Astrocyte (in vitro differentiated cells and primary cell): ENCODE results near the gene RPS14. TPM values are rescaled to one million over a fixed set of nuclear protein-coding genes. Genes with fewer than 3 reads are reported as not detected.

Experiments
- DNase-seq: peaks from one replicate; pipeline ENCODE4 v3.0.0-alpha.2; 2010; ENCODE audit warnings: low read depth
- FAIRE-seq: peaks from 2 replicates; lab custom pipeline; 2011; peaks lifted over from hg19 to GRCh38; lab: Jason Lieb, UNC
- H2AFZ ChIP-seq: 2 replicates; pipeline ENCODE4 v1.6.0; 2012; ENCODE audit warnings: low read depth, low read length, inconsistent platforms
- H3K27ac ChIP-seq: 2 replicates; pipeline ENCODE4 v1.5.1; 2011; ENCODE audit warnings: low read depth, low read length, inconsistent platforms
- H3K27me3 ChIP-seq: 2 replicates; pipeline ENCODE4 v1.6.0; 2011; ENCODE audit warnings: low read length, inconsistent platforms; ENCODE audit not compliant: insufficient read depth
- H3K36me3 ChIP-seq: 2 replicates; pipeline ENCODE4 v1.5.1; 2011; ENCODE audit warnings: low read length, inconsistent platforms; ENCODE audit not compliant: insufficient read depth
- H3K4me1 ChIP-seq: 2 replicates; pipeline ENCODE4 v1.5.1; 2011; ENCODE audit warnings: low read length, inconsistent platforms; ENCODE audit not compliant: insufficient read depth
- H3K4me2 ChIP-seq: 2 replicates; pipeline ENCODE4 v1.6.0; 2012; ENCODE audit warnings: low read length, inconsistent platforms
- H3K4me3 ChIP-seq: 2 replicates; pipeline ENCODE4 v1.5.1; 2011; ENCODE audit warnings: low read depth, mild to moderate bottlenecking, low read length, inconsistent platforms; ENCODE audit not compliant: insufficient read depth
- H3K79me2 ChIP-seq: 2 replicates; pipeline ENCODE4 v1.6.0; 2012; ENCODE audit warnings: mild to moderate bottlenecking, low read length, inconsistent platforms; ENCODE audit not compliant: insufficient read depth
- H3K9ac ChIP-seq: 2 replicates; pipeline ENCODE4 v1.6.0; 2012; ENCODE audit warnings: mild to moderate bottlenecking, low read length, inconsistent platforms
- H3K9me3 ChIP-seq: 2 replicates; pipeline ENCODE4 v1.5.1; 2012; ENCODE audit warnings: low read depth, mild to moderate bottlenecking, low read length, inconsistent platforms; ENCODE audit not compliant: insufficient read depth
- H4K20me1 ChIP-seq: 2 replicates; pipeline ENCODE4 v1.6.0; 2012; ENCODE audit warnings: low read length, inconsistent platforms; ENCODE audit not compliant: insufficient read depth
- H3K27ac Mint-ChIP-seq: one replicate; pipeline ENCODE4 v1.8.0; 2021; ENCODE audit warnings: mild to moderate bottlenecking, mixed read lengths; ENCODE audit not compliant: unreplicated experiment
- H3K27me3 Mint-ChIP-seq: one replicate; pipeline ENCODE4 v1.8.0; 2021; ENCODE audit warnings: low read depth, mixed read lengths; ENCODE audit not compliant: unreplicated experiment
- H3K36me3 Mint-ChIP-seq: one replicate; pipeline ENCODE4 v1.8.0; 2021; ENCODE audit warnings: low read depth, mixed read lengths; ENCODE audit not compliant: unreplicated experiment
- H3K4me1 Mint-ChIP-seq: one replicate; pipeline ENCODE4 v1.8.0; 2021; ENCODE audit warnings: low read depth, mixed read lengths; ENCODE audit not compliant: unreplicated experiment
- H3K4me3 Mint-ChIP-seq: one replicate; pipeline ENCODE4 v1.8.0; 2021; ENCODE audit warnings: mild to moderate bottlenecking, moderate library complexity, mixed read lengths; ENCODE audit not compliant: unreplicated experiment
- H3K9me3 Mint-ChIP-seq: one replicate; pipeline ENCODE4 v1.8.0; 2021; ENCODE audit warnings: mild to moderate bottlenecking, mixed read lengths; ENCODE audit not compliant: unreplicated experiment
- CTCF ChIP-seq: IDR thresholded peaks from 2 replicates; pipeline ENCODE4 v1.5.1; 2011; ENCODE audit warnings: low read depth, mild to moderate bottlenecking, inconsistent platforms, low read length, moderate library complexity; ENCODE audit not compliant: insufficient read depth
- EZH2 ChIP-seq: IDR thresholded peaks from 2 replicates; pipeline ENCODE4 v1.6.1; 2012; ENCODE audit warnings: mild to moderate bottlenecking, low read length, inconsistent platforms; ENCODE audit not compliant: insufficient read depth
- total RNA-seq: library from RNA; stranded (reverse); gene quantifications from 2 replicates; pipeline ENCODE4 v1.2.1, GENCODE V29; 2021

Gene RPS14
- total RNA-seq, 1 donor from 2014 or later = 2,054 TPM

GRCh38 chr5:150411245-150411979 is 38.1 kb downstream of the RPS14 start:
- Histone ChIP-seq H3K36me3 (no peaks in the 10 kb centered on the region), H3K27me3 (no peaks in the 10 kb centered on the region), H3K4me3 (no peak overlapping the region), H3K79me2 (no peaks in the 10 kb centered on the region), H3K9ac (no peak overlapping the region), H2AFZ (no peak overlapping the region), H3K4me2 (no peak overlapping the region), H3K4me1 (no peaks in the 10 kb centered on the region), H3K27ac (no peak overlapping the region), H4K20me1 (no peaks in the 10 kb centered on the region), H3K9me3 (no peaks in the 10 kb centered on the region)
- Mint-ChIP-seq H3K9me3 (no peaks in the 10 kb centered on the region), H3K36me3 (no peaks in the 10 kb centered on the region), H3K4me3 (no peak overlapping the region), H3K27me3 (no peaks in the 10 kb centered on the region), H3K4me1 (peaks cover 4% of the 10 kb centered on the region), H3K27ac (no peak overlapping the region)
- FAIRE-seq (no peak), DNase-seq (no peak)
- TF ChIP-seq CTCF (no peak), EZH2 (no peak)

- TF ChIP-seq EZH2 = no peak
- TF ChIP-seq CTCF = no peak
- no peak overlapping the region for H3K4me2 ChIP-seq
- no peaks in the 10 kb centered on the region for H3K9me3 ChIP-seq
- H3K4me1 ChIP-seq = no peaks in the 10 kb centered on the region
- Mint-ChIP-seq H3K27ac (no peak overlapping the region), H3K27me3 (no peaks in the 10 kb centered on the region), H3K4me1 (peaks cover 4% of the 10 kb centered on the region), H3K9me3 (no peaks in the 10 kb centered on the region), H3K4me3 (no peak overlapping the region), H3K36me3 (no peaks in the 10 kb centered on the region)
- no peak overlapping the region for H3K27ac ChIP-seq
- H4K20me1 ChIP-seq = no peaks in the 10 kb centered on the region
- H3K79me2 ChIP-seq = no peaks in the 10 kb centered on the region
- H3K36me3 ChIP-seq = no peaks in the 10 kb centered on the region
- FAIRE-seq = no peak
- peak; percentile 48 for DNase-seq
- H3K4me3 ChIP-seq = no peak overlapping the region
- H2AFZ ChIP-seq = no peak overlapping the region
- no peaks in the 10 kb centered on the region for H3K27me3 ChIP-seq
- no peak overlapping the region for H3K9ac ChIP-seq
Observed at GRCh38 chr5:150410524-150411244, 38.9 kb downstream of the RPS14 start.
